Measurements from ENCODE around the gene RHBG. TPM values are rescaled to one million over a fixed set of nuclear protein-coding genes. Genes with fewer than 3 reads are reported as not detected.

Gene RHBG
- total and polyA plus RNA-seq, 2 donors (not counting 1 experiment from before 2014, with no cell fraction given) = not detected

DNA sequence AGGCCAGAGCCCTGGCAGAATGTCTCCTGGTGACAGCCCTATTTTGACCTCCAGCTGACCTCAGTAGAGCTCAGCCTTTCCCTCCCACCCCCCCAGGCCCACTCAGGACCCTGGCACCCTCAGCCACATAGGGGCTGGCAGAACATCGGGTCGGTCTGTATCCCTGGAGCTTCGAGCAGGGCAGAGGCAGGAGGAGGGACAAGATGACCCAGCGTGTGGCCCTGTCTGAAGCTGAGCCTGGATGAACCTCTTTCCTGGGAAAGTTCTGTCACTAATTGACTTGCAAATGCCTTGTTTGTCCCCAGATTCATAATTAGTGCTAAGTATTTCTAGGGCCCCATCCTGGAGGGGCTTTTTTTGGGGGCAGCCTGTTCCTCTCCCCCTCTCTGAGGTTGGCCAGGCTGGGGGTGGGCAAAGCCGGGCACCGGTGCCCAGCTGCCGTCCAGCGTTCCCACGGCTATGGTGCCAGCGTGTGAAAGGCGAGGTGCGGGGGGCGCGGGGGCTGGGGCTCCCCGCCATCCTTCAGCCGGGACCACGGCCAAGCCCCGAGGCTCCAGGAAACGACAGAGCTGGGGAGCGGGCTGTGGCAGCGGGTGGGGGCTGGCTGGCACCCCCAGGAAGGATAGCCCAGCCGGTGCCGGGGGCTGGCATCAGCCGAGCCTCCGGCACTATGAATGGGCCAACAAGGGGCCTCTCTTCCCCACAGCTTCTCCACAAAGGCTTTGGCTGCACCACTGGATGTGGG, 31.4 kb downstream of the RHBG start:
- ATAC-seq (ENCODE audit: low read depth) = no peak
- Histone ChIP-seq H3K4me3 (ENCODE audit: control extremely low read depth in 1 of 5, extremely low read depth in 1 of 5, insufficient read depth in 1 of 5, low read depth in 2 of 5, low read length in 4 of 5) (no peak overlapping the region), H3K9ac (ENCODE audit: low read length) (no peak overlapping the region), H3K4me1 (ENCODE audit: control insufficient read depth in 2 of 2, insufficient read depth in 2 of 2, low read length in 2 of 2) (peaks cover 0 to 5% of the 10 kb centered on the region in 2 donors), H3K27ac (ENCODE audit: low read length in 2 of 2) (no peak overlapping the region), H2AFZ (ENCODE audit: insufficient read depth, low read depth, low read length, poor library complexity, severe bottlenecking) (no peak overlapping the region), H3K36me3 (replicated peaks in 1 of 2; ENCODE audit: control extremely low read depth in 1 of 2, control insufficient read depth in 1 of 2, extremely low read depth in 1 of 2, insufficient read depth in 2 of 2, low read length in 1 of 2) (no peaks in the 10 kb centered on the region), H4K20me1 (ENCODE audit: control insufficient read depth, insufficient read depth, low read length, poor library complexity, severe bottlenecking) (no peaks in the 10 kb centered on the region), H3K27me3 (replicated peaks in 1 of 4; ENCODE audit: control extremely low read depth in 1 of 4, control insufficient read depth in 3 of 4, insufficient read depth in 4 of 4, low read length in 3 of 4) (peaks cover 0 to 17% (median 0%) of the 10 kb centered on the region in 4 experiments), H3K4me2 (replicated peaks; ENCODE audit: low read depth, low read length, poor library complexity, severe bottlenecking) (no peak overlapping the region), H3K9me3 (ENCODE audit: control extremely low read depth in 1 of 3, control insufficient read depth in 2 of 3, insufficient read depth in 1 of 3, low read length in 2 of 3) (peaks cover 0 to under 1% (median 0%) of the 10 kb centered on the region in 3 donors), H3K79me2 (ENCODE audit: control insufficient read depth, insufficient read depth, low read length) (no peaks in the 10 kb centered on the region)
- Mint-ChIP-seq H3K9me3 (ENCODE audit: insufficient read depth) (no peaks in the 10 kb centered on the region), H3K4me3 (no peak overlapping the region), H3K27me3 (peaks cover 7% of the 10 kb centered on the region), H3K4me1 (peaks cover 8% of the 10 kb centered on the region), H3K27ac (no peak overlapping the region)
- 90% methylated on average over 23 of the region's 25 CpGs for WGBS (ENCODE audit: insufficient coverage)
- DNase-seq = no peak
- ChIA-PET POLR2A (interaction anchor here (0.7 kb wide), 1 partner anchor 20 kb away, joined by 5 read pairs; no protein-coding TSS in a partner anchor), CTCF (interaction anchor here (3.4 kb wide), 1 partner anchor 14 kb away, joined by 18 read pairs; no protein-coding TSS in a partner anchor)
- TF ChIP-seq, protein P1, sequence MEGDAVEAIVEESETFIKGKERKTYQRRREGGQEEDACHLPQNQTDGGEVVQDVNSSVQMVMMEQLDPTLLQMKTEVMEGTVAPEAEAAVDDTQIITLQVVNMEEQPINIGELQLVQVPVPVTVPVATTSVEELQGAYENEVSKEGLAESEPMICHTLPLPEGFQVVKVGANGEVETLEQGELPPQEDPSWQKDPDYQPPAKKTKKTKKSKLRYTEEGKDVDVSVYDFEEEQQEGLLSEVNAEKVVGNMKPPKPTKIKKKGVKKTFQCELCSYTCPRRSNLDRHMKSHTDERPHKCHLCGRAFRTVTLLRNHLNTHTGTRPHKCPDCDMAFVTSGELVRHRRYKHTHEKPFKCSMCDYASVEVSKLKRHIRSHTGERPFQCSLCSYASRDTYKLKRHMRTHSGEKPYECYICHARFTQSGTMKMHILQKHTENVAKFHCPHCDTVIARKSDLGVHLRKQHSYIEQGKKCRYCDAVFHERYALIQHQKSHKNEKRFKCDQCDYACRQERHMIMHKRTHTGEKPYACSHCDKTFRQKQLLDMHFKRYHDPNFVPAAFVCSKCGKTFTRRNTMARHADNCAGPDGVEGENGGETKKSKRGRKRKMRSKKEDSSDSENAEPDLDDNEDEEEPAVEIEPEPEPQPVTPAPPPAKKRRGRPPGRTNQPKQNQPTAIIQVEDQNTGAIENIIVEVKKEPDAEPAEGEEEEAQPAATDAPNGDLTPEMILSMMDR (IDR thresholded peaks at IDR 0.05) = no peak
- intact Hi-C loops (cut with micrococcal nuclease) = no loop called here

DNA sequence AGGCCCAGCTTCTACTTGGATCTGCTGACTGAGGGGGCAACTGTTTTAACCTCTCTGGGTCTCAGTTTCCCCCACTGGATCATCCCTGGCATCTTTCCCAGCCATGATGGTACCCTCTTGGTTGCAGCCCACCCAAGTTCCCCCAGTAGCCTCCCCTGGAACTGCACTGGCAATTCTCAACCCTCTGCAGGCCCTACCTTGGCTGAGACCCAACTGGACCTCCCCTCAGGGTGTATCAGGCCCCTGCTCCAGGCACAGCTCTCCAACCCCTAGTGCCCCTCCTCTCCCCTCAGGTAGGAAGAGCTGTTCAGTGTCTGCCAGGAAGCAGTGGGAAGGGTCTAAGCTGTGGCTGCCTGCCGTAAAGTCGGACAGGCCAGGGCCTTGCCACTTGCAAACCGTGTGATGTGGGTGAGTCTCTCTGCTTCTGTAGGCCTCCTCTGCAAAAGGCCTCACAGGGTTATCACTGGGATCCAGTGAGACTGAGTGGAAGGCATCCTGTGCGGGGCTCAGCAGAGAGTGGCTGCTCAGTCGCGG, 32.1 kb downstream of the RHBG start:
- no peak overlapping the region for H2AFZ ChIP-seq (ENCODE audit: insufficient read depth, low read depth, low read length, poor library complexity, severe bottlenecking)
- no peaks in the 10 kb centered on the region for H3K36me3 ChIP-seq (replicated peaks in 1 of 2; ENCODE audit: control extremely low read depth in 1 of 2, control insufficient read depth in 1 of 2, extremely low read depth in 1 of 2, insufficient read depth in 2 of 2, low read length in 1 of 2)
- CTCF ChIA-PET = interaction anchor here (3.4 kb wide), 1 partner anchor 15 kb away, joined by 18 read pairs; no protein-coding TSS in a partner anchor
- peaks cover 0 to 5% of the 10 kb centered on the region in 2 donors for H3K4me1 ChIP-seq (ENCODE audit: control insufficient read depth in 2 of 2, insufficient read depth in 2 of 2, low read length in 2 of 2)
- POLR2A ChIA-PET = no interaction called here
- no peak overlapping the region for H3K27ac ChIP-seq (ENCODE audit: low read length in 2 of 2)
- H3K79me2 ChIP-seq (ENCODE audit: control insufficient read depth, insufficient read depth, low read length) = no peaks in the 10 kb centered on the region
- Mint-ChIP-seq H3K4me3 (no peak overlapping the region), H3K27ac (no peak overlapping the region), H3K9me3 (ENCODE audit: insufficient read depth) (no peaks in the 10 kb centered on the region), H3K27me3 (peaks cover 12% of the 10 kb centered on the region), H3K4me1 (peaks cover 8% of the 10 kb centered on the region)
- no peak overlapping the region for H3K4me3 ChIP-seq (ENCODE audit: control extremely low read depth in 1 of 5, extremely low read depth in 1 of 5, insufficient read depth in 1 of 5, low read depth in 2 of 5, low read length in 4 of 5)
- intact Hi-C loops (cut with micrococcal nuclease) = no loop called here
- no peak overlapping the region for H3K9ac ChIP-seq (ENCODE audit: low read length)
- DNase-seq (no peak), ATAC-seq (ENCODE audit: low read depth) (no peak)
- no peaks in the 10 kb centered on the region for H4K20me1 ChIP-seq (ENCODE audit: control insufficient read depth, insufficient read depth, low read length, poor library complexity, severe bottlenecking)
- no peak overlapping the region for H3K4me2 ChIP-seq (replicated peaks; ENCODE audit: low read depth, low read length, poor library complexity, severe bottlenecking)
- no peaks in the 10 kb centered on the region for H3K9me3 ChIP-seq (ENCODE audit: control extremely low read depth in 1 of 3, control insufficient read depth in 2 of 3, insufficient read depth in 1 of 3, low read length in 2 of 3)
- 66% methylated on average over 5 of the region's 6 CpGs for WGBS (ENCODE audit: insufficient coverage)
- H3K27me3 ChIP-seq (replicated peaks in 1 of 4; ENCODE audit: control extremely low read depth in 1 of 4, control insufficient read depth in 3 of 4, insufficient read depth in 4 of 4, low read length in 3 of 4) = peaks cover 0 to 24% (median 1%) of the 10 kb centered on the region in 4 experiments
- TF ChIP-seq, protein P1 (IDR thresholded peaks at IDR 0.05) = no peak
- TF ChIP-seq EZH2 (IDR thresholded peaks at IDR 0.05; ENCODE audit: borderline replicate concordance, insufficient read depth, low read depth, low read length, poor library complexity, severe bottlenecking) = no peak

All from B cell (primary cell).